OCI-M2 (cell line): ENCODE data around the gene DCTN3.

Source experiments
- DNase-seq: peaks from one replicate; lab custom pipeline; 2025; ENCODE audit not compliant: unreplicated experiment; lab: John Stamatoyannopoulos, UW

The DCTN3 gene

GRCh38 chr9:34591248-34591916 lies 28.9 kb downstream of the DCTN3 start:
- no peak for DNase-seq

- no peak for DNase-seq
Measured at GRCh38 chr9:34590381-34591247, 29.7 kb downstream of the DCTN3 start.

GRCh38 chr9:34589636-34590380 lies 30.5 kb downstream of the DCTN3 start, which contains the start of gene CNTFR:
Gene CNTFR (minus strand): TSS chr9:34589724. CDS start chr9:34568981, 20,743 bp downstream.
- no peak for DNase-seq

- DNase-seq = no peak
Measured at GRCh38 chr9:34588671-34589635, 31.3 kb downstream of the DCTN3 start.

- DNase-seq = no peak
Measured at GRCh38 chr9:34587271-34587670, 33.0 kb downstream of the DCTN3 start.

- no peak for DNase-seq
Measured at GRCh38 chr9:34585946-34586669, 34.2 kb downstream of the DCTN3 start.

GRCh38 chr9:34584970-34585369 lies 35.3 kb downstream of the DCTN3 start:
- no peak for DNase-seq

- DNase-seq = no peak
Measured at GRCh38 chr9:34582787-34583186, 37.5 kb downstream of the DCTN3 start.

GRCh38 chr9:34581318-34581717 lies 39.0 kb downstream of the DCTN3 start:
- no peak for DNase-seq

- DNase-seq = no peak
Measured at GRCh38 chr9:34580358-34580757, 39.9 kb downstream of the DCTN3 start.

GRCh38 chr9:34579808-34580163 lies 40.5 kb downstream of the DCTN3 start:
- DNase-seq = no peak

- DNase-seq = no peak
Measured at GRCh38 chr9:34579104-34579807, 41.0 kb downstream of the DCTN3 start.

GRCh38 chr9:34578241-34579103 lies 41.8 kb downstream of the DCTN3 start:
- DNase-seq = no peak

GRCh38 chr9:34577400-34578240 lies 42.7 kb downstream of the DCTN3 start:
- DNase-seq = no peak

- DNase-seq = no peak
Measured at GRCh38 chr9:34576597-34577399, 43.5 kb downstream of the DCTN3 start.

GRCh38 chr9:34575862-34576596 lies 44.3 kb downstream of the DCTN3 start:
- DNase-seq = no peak
